Activated naive CD8-positive, alpha-beta T cell treated with anti-CD3 and anti-CD28 coated beads, Interleukin-2, amount 50 U/mL, for 24 hours (primary cell): ENCODE measurements around the gene PIGT.

Source experiments
- ATAC-seq: fragments of 150-1000 bp; cut with Tn5 transposase; one replicate; pipeline ENCODE4 v1.10.0; 2021
- DNase-seq: peaks from one replicate; pipeline ENCODE4 v3.0.0; 2021
- H3K27ac Mint-ChIP-seq: one replicate; pipeline ENCODE4 v1.8.0; 2021; ENCODE audit warnings: mild to moderate bottlenecking, mixed read lengths
- H3K27me3 Mint-ChIP-seq: one replicate; pipeline ENCODE4 v1.8.0; 2021; ENCODE audit warnings: mixed read lengths
- H3K36me3 Mint-ChIP-seq: one replicate; pipeline ENCODE4 v1.8.0; 2021; ENCODE audit warnings: low read depth, mixed read lengths
- H3K4me1 Mint-ChIP-seq: one replicate; pipeline ENCODE4 v1.8.0; 2021; ENCODE audit warnings: mixed read lengths
- H3K4me3 Mint-ChIP-seq: one replicate; pipeline ENCODE4 v1.8.0; 2021; ENCODE audit warnings: mild to moderate bottlenecking, moderate library complexity, mixed read lengths
- H3K9me3 Mint-ChIP-seq: one replicate; pipeline ENCODE4 v1.8.0; 2021; ENCODE audit warnings: mixed read lengths

Gene PIGT

GRCh38 chr20:45432294-45432693, 16.4 kb downstream of the PIGT start:
- Mint-ChIP-seq H3K4me3 (no peak overlapping the region), H3K4me1 (peaks cover 27% of the 10 kb centered on the region), H3K27ac (no peak overlapping the region), H3K36me3 (peaks cover 24% of the 10 kb centered on the region), H3K9me3 (no peaks in the 10 kb centered on the region), H3K27me3 (no peaks in the 10 kb centered on the region)
- ATAC-seq (no peak), DNase-seq (peak; percentile 13)

GRCh38 chr20:45433316-45433715, 17.4 kb downstream of the PIGT start:
- Mint-ChIP-seq H3K27me3 (no peaks in the 10 kb centered on the region), H3K27ac (no peak overlapping the region), H3K9me3 (no peaks in the 10 kb centered on the region), H3K36me3 (peaks cover 19% of the 10 kb centered on the region), H3K4me1 (peaks cover 27% of the 10 kb centered on the region), H3K4me3 (no peak overlapping the region)
- DNase-seq, result no peak
- no peak for ATAC-seq

GRCh38 chr20:45433976-45434375, 18.0 kb downstream of the PIGT start:
- ATAC-seq (no peak), DNase-seq (no peak)
- no peaks in the 10 kb centered on the region for H3K27me3 Mint-ChIP-seq
- peak overlapping the region; percentile 49 for H3K27ac Mint-ChIP-seq
- peaks cover 27% of the 10 kb centered on the region for H3K4me1 Mint-ChIP-seq
- no peak overlapping the region for H3K4me3 Mint-ChIP-seq
- peaks cover 19% of the 10 kb centered on the region for H3K36me3 Mint-ChIP-seq
- no peaks in the 10 kb centered on the region for H3K9me3 Mint-ChIP-seq

- H3K27ac Mint-ChIP-seq, result peak overlapping the region; percentile 81
- H3K4me3 Mint-ChIP-seq, result peak overlapping the region; percentile 67
- H3K27me3 Mint-ChIP-seq, result no peaks in the 10 kb centered on the region
- DNase-seq, result peak; percentile 91
- H3K4me1 Mint-ChIP-seq, result peaks cover 29% of the 10 kb centered on the region
- no peaks in the 10 kb centered on the region for H3K9me3 Mint-ChIP-seq
- ATAC-seq, result peak; percentile 98
- H3K36me3 Mint-ChIP-seq, result peaks cover 11% of the 10 kb centered on the region
Observed at GRCh38 chr20:45436732-45437485, 21.0 kb downstream of the PIGT start.

- peaks cover 32% of the 10 kb centered on the region for H3K4me1 Mint-ChIP-seq
- H3K36me3 Mint-ChIP-seq, result no peaks in the 10 kb centered on the region
- DNase-seq, result no peak
- H3K27me3 Mint-ChIP-seq, result peaks cover 9% of the 10 kb centered on the region
- ATAC-seq, result no peak
- H3K9me3 Mint-ChIP-seq, result no peaks in the 10 kb centered on the region
- no peak overlapping the region for H3K4me3 Mint-ChIP-seq
- no peak overlapping the region for H3K27ac Mint-ChIP-seq
Observed at GRCh38 chr20:45440424-45440823, 24.5 kb downstream of the PIGT start.

- no peak overlapping the region for H3K27ac Mint-ChIP-seq
- H3K4me3 Mint-ChIP-seq, result no peak overlapping the region
- peaks cover 12% of the 10 kb centered on the region for H3K27me3 Mint-ChIP-seq
- ATAC-seq (no peak), DNase-seq (no peak)
- peaks cover 32% of the 10 kb centered on the region for H3K4me1 Mint-ChIP-seq
- H3K36me3 Mint-ChIP-seq, result no peaks in the 10 kb centered on the region
- H3K9me3 Mint-ChIP-seq, result no peaks in the 10 kb centered on the region
Observed at GRCh38 chr20:45440891-45441685, 25.1 kb downstream of the PIGT start.

GRCh38 chr20:45441746-45442145, 25.8 kb downstream of the PIGT start:
- Mint-ChIP-seq H3K4me1 (peaks cover 27% of the 10 kb centered on the region), H3K9me3 (no peaks in the 10 kb centered on the region), H3K27me3 (peaks cover 14% of the 10 kb centered on the region), H3K36me3 (no peaks in the 10 kb centered on the region), H3K27ac (no peak overlapping the region), H3K4me3 (no peak overlapping the region)
- ATAC-seq (no peak), DNase-seq (no peak)

GRCh38 chr20:45444050-45444449, 28.1 kb downstream of the PIGT start:
- Mint-ChIP-seq H3K4me3 (no peak overlapping the region), H3K36me3 (no peaks in the 10 kb centered on the region)
- peak; percentile 61 for ATAC-seq

GRCh38 chr20:45445805-45446562, 30.0 kb downstream of the PIGT start:
- Mint-ChIP-seq H3K27me3 (peaks cover 14% of the 10 kb centered on the region), H3K36me3 (no peaks in the 10 kb centered on the region), H3K4me1 (peaks cover 20% of the 10 kb centered on the region), H3K9me3 (no peaks in the 10 kb centered on the region), H3K4me3 (no peak overlapping the region), H3K27ac (no peak overlapping the region)
- peak; percentile 79 for ATAC-seq
- DNase-seq, result peak; percentile 56

More at GRCh38 chr20:45444050-45444449, 28.1 kb downstream of the PIGT start:
- H3K4me1 Mint-ChIP-seq, result peaks cover 22% of the 10 kb centered on the region
- no peak overlapping the region for H3K27ac Mint-ChIP-seq
- DNase-seq, result no peak
- H3K27me3 Mint-ChIP-seq, result peaks cover 14% of the 10 kb centered on the region
- no peaks in the 10 kb centered on the region for H3K9me3 Mint-ChIP-seq

- Mint-ChIP-seq H3K27me3 (peaks cover 14% of the 10 kb centered on the region), H3K36me3 (no peaks in the 10 kb centered on the region), H3K4me3 (no peak overlapping the region), H3K9me3 (no peaks in the 10 kb centered on the region), H3K4me1 (peaks cover 16% of the 10 kb centered on the region), H3K27ac (no peak overlapping the region)
- DNase-seq, result no peak
- no peak for ATAC-seq
Observed at GRCh38 chr20:45448270-45448669, 32.3 kb downstream of the PIGT start.

GRCh38 chr20:45449528-45449927, 33.6 kb downstream of the PIGT start:
- Mint-ChIP-seq H3K4me1 (peaks cover 6% of the 10 kb centered on the region), H3K36me3 (no peaks in the 10 kb centered on the region), H3K4me3 (no peak overlapping the region), H3K27ac (no peak overlapping the region), H3K9me3 (no peaks in the 10 kb centered on the region), H3K27me3 (peaks cover 13% of the 10 kb centered on the region)
- ATAC-seq, result no peak
- no peak for DNase-seq

- ATAC-seq (no peak), DNase-seq (no peak)
- H3K27me3 Mint-ChIP-seq, result peaks cover 6% of the 10 kb centered on the region
- H3K4me3 Mint-ChIP-seq, result no peak overlapping the region
- H3K27ac Mint-ChIP-seq, result no peak overlapping the region
- H3K9me3 Mint-ChIP-seq, result no peaks in the 10 kb centered on the region
- no peaks in the 10 kb centered on the region for H3K36me3 Mint-ChIP-seq
- no peaks in the 10 kb centered on the region for H3K4me1 Mint-ChIP-seq
Observed at GRCh38 chr20:45450097-45450818, 34.3 kb downstream of the PIGT start.

- H3K4me3 Mint-ChIP-seq, result no peak overlapping the region
- no peaks in the 10 kb centered on the region for H3K27me3 Mint-ChIP-seq
- H3K27ac Mint-ChIP-seq, result no peak overlapping the region
- no peaks in the 10 kb centered on the region for H3K4me1 Mint-ChIP-seq
- ATAC-seq, result no peak
- H3K9me3 Mint-ChIP-seq, result no peaks in the 10 kb centered on the region
- DNase-seq, result no peak
- no peaks in the 10 kb centered on the region for H3K36me3 Mint-ChIP-seq
Observed at GRCh38 chr20:45452238-45452637, 36.3 kb downstream of the PIGT start.
